ENCODE results near the gene ELF3.

The ELF3 gene

DNA sequence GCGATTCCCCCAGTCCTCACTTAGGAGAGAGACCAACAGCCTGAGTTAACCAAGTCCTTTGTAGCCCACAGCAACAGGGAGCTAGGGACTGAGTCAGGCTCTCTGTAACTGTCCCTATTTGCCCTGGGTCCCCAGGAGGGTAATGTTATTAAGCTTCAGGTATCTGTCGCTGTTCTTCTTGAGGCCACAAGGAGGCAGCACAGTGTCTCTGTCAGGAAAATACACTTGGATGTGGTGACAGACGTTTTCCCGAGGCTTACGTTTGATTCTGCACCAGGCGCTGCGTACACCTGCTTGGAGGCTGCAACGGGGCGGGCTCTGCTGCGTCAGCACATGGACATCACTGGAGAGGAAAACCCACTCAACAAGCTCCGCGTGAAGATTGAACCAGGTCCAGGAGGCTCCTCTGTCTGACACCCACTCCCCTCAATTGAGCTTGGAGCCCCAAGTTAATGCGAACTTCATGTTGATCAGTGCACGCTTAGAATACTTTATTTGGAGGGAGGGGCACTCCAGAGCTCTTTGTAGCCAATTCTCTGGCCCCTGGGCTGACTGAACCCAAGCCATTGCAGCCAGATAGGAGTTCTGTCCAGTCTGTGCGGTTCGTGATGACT, 10.7 kb upstream of the ELF3 start:
- TF ChIP-seq, protein P1, sequence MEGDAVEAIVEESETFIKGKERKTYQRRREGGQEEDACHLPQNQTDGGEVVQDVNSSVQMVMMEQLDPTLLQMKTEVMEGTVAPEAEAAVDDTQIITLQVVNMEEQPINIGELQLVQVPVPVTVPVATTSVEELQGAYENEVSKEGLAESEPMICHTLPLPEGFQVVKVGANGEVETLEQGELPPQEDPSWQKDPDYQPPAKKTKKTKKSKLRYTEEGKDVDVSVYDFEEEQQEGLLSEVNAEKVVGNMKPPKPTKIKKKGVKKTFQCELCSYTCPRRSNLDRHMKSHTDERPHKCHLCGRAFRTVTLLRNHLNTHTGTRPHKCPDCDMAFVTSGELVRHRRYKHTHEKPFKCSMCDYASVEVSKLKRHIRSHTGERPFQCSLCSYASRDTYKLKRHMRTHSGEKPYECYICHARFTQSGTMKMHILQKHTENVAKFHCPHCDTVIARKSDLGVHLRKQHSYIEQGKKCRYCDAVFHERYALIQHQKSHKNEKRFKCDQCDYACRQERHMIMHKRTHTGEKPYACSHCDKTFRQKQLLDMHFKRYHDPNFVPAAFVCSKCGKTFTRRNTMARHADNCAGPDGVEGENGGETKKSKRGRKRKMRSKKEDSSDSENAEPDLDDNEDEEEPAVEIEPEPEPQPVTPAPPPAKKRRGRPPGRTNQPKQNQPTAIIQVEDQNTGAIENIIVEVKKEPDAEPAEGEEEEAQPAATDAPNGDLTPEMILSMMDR (conservative IDR thresholded peaks at IDR 0.05; ENCODE audit: low read length) = peak; percentile 77
- peak; percentile 42 for DNase-seq (ENCODE audit: low read depth)
- no peak overlapping the region for H3K4me3 ChIP-seq (ENCODE audit: low read length)

DNA sequence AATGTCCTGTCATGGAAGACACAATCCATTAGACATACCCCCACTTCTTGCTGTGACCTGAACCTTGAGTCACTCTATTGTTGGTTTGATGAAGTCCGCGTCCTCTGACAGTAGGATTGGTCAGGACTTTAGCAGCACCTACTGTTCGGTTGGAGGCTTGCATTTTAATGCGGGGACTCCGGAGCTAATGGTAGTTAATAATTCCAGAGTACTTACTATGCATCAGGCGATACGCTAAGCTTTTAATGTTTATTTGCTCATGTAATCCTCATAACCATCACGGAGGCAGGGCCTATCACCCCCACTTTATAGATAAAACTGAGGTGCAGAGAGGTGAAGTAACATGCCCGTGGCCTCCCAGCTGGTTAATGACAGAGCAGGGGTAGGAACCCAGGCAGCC, 7.9 kb upstream of the ELF3 start:
- no peak for DNase-seq (ENCODE audit: low read depth)
- H3K4me3 ChIP-seq (ENCODE audit: low read length) = no peak overlapping the region
- TF ChIP-seq, protein P1 (conservative IDR thresholded peaks at IDR 0.05; ENCODE audit: low read length) = no peak

DNA sequence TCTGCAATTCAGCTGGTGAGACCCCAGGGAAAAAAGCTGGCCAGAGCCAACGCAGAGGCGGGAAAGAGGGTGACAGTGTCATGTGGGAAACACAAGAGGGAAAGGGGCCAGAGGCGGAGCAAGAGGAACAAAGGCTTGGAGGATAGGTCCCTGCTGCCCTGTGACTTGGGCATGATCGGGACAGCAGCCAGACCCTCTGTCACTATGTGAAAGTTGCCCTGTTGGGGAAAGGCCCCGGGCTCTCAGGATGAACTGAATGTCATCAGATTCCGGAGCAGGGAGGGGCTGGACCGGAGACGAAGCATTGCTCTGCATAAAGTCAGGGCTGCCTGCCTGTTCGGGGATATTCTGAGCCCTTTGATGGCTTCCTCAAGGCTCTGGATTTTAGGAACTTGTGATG, 5.7 kb upstream of the ELF3 start:
- H3K4me3 ChIP-seq (ENCODE audit: low read length) = no peak overlapping the region
- TF ChIP-seq, protein P1 (conservative IDR thresholded peaks at IDR 0.05; ENCODE audit: low read length) = no peak
- DNase-seq (ENCODE audit: low read depth) = no peak

DNA sequence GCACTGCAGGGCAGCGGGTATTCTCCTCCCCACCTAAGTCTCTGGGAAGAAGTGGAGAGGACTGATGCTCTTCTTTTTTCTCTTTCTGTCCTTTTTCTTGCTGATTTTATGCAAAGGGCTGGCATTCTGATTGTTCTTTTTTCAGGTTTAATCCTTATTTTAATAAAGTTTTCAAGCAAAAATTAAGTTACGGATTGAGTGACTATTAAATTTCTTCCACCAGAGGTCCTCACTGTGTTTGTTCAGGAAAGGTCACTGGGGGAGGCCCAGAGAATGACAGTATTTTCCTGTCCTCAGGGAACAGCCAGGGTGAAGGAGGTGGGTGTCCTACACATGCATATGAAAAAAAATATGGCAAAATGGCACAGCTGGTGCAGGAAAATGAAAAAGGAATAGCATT, 4.4 kb upstream of the ELF3 start:
- peak; percentile 25 for DNase-seq (ENCODE audit: low read depth)
- no peak overlapping the region for H3K4me3 ChIP-seq (ENCODE audit: low read length)
- TF ChIP-seq, protein P1 (conservative IDR thresholded peaks at IDR 0.05; ENCODE audit: low read length) = peak; percentile 43

DNA sequence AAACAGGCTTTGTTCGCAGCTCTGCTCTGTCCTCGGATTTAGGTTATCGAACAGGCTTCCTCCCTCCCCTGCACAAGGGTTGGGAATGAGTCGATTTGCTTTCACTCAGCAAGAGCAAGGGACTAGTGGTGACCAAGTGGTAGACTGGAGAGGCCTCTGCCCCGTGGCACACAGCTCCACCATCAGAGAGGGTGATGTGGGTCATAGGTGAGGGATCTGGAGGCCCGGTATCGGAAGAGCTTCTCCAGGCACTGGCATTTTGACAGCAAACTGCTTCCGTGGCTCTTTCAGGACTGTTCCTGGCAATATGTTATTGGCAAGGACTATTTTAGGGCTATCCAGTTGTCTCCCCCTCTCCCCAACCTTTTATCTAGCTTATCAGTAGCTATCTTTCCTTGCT, 3.1 kb upstream of the ELF3 start:
- no peak for DNase-seq (ENCODE audit: low read depth)
- no peak overlapping the region for H3K4me3 ChIP-seq (ENCODE audit: low read length)
- TF ChIP-seq, protein P1 (conservative IDR thresholded peaks at IDR 0.05; ENCODE audit: low read length) = no peak

DNA sequence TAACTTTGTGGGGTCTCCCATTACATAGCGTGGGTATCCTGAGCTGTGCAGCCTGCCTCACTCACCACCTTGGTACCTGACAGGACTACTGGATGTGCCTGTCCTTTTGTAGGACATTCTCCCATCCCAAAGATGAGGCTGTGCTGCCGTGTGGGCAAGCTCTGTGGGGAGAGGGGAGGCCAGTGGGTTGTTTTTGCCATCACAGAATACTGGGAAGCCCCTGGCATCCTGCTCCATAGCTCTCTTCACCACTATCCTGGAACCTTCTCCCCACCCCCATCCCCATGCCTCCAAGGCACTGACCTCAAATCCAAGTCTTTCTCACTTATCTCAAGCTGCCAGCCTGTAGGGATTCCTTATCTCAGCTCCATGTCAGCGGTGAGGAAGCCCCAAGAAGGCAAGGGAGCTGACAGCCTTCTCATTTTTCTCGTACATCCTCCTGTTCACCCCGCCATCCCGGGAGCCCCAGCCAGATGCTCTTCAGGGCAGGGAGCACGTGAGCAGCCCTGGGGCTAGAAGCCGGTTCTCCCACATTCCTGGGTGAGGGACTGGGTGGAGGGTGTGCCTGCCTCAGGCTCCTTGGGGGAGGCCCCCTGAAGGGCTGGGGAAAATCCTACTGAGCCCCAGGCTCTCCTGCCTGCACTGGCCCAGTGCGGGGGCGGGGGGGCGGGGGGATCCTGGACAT, 2.4 kb upstream of the ELF3 start:
- TF ChIP-seq, protein P1 (conservative IDR thresholded peaks at IDR 0.05; ENCODE audit: low read length) = no peak
- no peak for DNase-seq (ENCODE audit: low read depth)
- no peak overlapping the region for H3K4me3 ChIP-seq (ENCODE audit: low read length)
